ENCODE data around the gene HDC.

The HDC gene

GRCh38 chr15:50265620-50266019, at the start of gene HDC:
HDC (minus strand) TSS chr15:50265726; CDS start chr15:50265623, 103 bp downstream.
- no peak for DNase-seq

- no peak for DNase-seq
Measured at GRCh38 chr15:50312636-50313035, 47.1 kb upstream of the HDC start.

GRCh38 chr15:50307799-50308198, 42.3 kb upstream of the HDC start:
- DNase-seq = no peak

GRCh38 chr15:50304836-50305235, 39.3 kb upstream of the HDC start:
- DNase-seq = no peak

GRCh38 chr15:50302581-50302980, 37.1 kb upstream of the HDC start:
- DNase-seq = no peak

- peak; percentile 9 for DNase-seq
Measured at GRCh38 chr15:50298340-50298739, 32.8 kb upstream of the HDC start.

GRCh38 chr15:50295966-50296365, 30.4 kb upstream of the HDC start:
- DNase-seq = no peak

- no peak for DNase-seq
Measured at GRCh38 chr15:50289749-50290148, 24.2 kb upstream of the HDC start.

GRCh38 chr15:50287324-50288116, 22.0 kb upstream of the HDC start:
- DNase-seq = no peak

GRCh38 chr15:50281427-50281826, 15.9 kb upstream of the HDC start:
- DNase-seq = no peak

- no peak for DNase-seq
Measured at GRCh38 chr15:50280271-50280670, 14.7 kb upstream of the HDC start.

GRCh38 chr15:50278496-50278895, 13.0 kb upstream of the HDC start:
- DNase-seq = no peak

- DNase-seq = no peak
Measured at GRCh38 chr15:50277370-50277769, 11.8 kb upstream of the HDC start.

- no peak for DNase-seq
Measured at GRCh38 chr15:50275908-50276307, 10.4 kb upstream of the HDC start.

- DNase-seq = no peak
Measured at GRCh38 chr15:50275091-50275490, 9.6 kb upstream of the HDC start.

GRCh38 chr15:50267577-50267976, 2.1 kb upstream of the HDC start:
- no peak for DNase-seq

- no peak for DNase-seq
Measured at GRCh38 chr15:50262533-50262932, 3.0 kb downstream of the HDC start.

- DNase-seq = no peak
Measured at GRCh38 chr15:50261981-50262380, 3.5 kb downstream of the HDC start.

- DNase-seq = no peak
Measured at GRCh38 chr15:50260969-50261496, 4.5 kb downstream of the HDC start.

GRCh38 chr15:50259276-50259675, 6.2 kb downstream of the HDC start:
- no peak for DNase-seq

GRCh38 chr15:50257924-50258323, 7.6 kb downstream of the HDC start:
- DNase-seq = peak; percentile 30

- DNase-seq = no peak
Measured at GRCh38 chr15:50257332-50257731, 8.2 kb downstream of the HDC start.

- peak; percentile 51 for DNase-seq
Measured at GRCh38 chr15:50256188-50257041, 9.1 kb downstream of the HDC start.

GRCh38 chr15:50252556-50252955, 13.0 kb downstream of the HDC start:
- DNase-seq = no peak
